ENCODE results near the gene TPK1.

GRCh38 chr7:144404946-144405345 lies 430.9 kb downstream of the TPK1 start:
- TF ChIP-seq, protein P1, sequence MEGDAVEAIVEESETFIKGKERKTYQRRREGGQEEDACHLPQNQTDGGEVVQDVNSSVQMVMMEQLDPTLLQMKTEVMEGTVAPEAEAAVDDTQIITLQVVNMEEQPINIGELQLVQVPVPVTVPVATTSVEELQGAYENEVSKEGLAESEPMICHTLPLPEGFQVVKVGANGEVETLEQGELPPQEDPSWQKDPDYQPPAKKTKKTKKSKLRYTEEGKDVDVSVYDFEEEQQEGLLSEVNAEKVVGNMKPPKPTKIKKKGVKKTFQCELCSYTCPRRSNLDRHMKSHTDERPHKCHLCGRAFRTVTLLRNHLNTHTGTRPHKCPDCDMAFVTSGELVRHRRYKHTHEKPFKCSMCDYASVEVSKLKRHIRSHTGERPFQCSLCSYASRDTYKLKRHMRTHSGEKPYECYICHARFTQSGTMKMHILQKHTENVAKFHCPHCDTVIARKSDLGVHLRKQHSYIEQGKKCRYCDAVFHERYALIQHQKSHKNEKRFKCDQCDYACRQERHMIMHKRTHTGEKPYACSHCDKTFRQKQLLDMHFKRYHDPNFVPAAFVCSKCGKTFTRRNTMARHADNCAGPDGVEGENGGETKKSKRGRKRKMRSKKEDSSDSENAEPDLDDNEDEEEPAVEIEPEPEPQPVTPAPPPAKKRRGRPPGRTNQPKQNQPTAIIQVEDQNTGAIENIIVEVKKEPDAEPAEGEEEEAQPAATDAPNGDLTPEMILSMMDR (IDR thresholded peaks at IDR 0.05), result no peak
- no peak for TF ChIP-seq POLR2A (IDR thresholded peaks at IDR 0.05)
